HG03439 (cell line): ENCODE measurements around the gene DDR1.
"Not testable (repeated sequence)": the region's sequence is repeated elsewhere in the genome, so short reads cannot be mapped to it uniquely, and the experiment has no call there.

Experiments used
- ATAC-seq: cut with Tn5 transposase; IDR thresholded peaks from one replicate; pipeline ENCODE4 v1.9.1; 2021; ENCODE audit warnings: mild to moderate bottlenecking, moderate library complexity; ENCODE audit not compliant: unreplicated experiment

DDR1 gene

GRCh38 chr6:30852459-30852858, 31.9 kb upstream of the DDR1 start:
- not testable (repeated sequence) for ATAC-seq

GRCh38 chr6:30854285-30855040, 29.9 kb upstream of the DDR1 start:
- no peak for ATAC-seq

DNA sequence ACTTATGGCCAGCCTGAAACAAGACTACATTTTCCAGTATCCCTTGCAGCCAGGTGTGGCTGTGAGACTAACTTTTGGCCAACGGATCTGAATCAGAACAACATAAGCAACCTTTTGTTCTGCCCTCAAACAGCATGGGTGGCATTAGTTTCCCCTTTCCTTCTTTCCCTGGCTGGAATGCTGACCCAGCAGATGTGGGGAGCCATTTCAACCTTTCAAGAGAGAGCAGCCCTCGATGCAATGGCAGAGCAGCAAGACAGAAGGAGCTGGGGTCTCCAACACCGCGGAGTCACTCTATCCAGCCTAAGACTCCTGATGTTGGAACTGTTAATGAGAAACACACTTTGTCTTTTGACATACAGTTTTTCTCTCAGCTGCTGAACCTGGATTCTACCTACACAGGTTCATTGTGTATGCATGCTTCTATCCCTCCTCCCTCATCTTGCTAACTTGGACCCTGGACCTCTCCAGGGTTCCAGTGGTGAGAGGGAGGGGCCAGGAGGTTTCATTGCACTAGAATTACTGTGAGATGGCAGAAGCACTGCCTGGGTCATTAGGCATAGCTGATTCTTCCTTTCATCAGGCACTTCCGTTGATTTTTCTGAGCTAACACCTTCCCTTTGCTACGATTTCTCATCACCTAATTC, 28.8 kb upstream of the DDR1 start:
- ATAC-seq = no peak

DNA sequence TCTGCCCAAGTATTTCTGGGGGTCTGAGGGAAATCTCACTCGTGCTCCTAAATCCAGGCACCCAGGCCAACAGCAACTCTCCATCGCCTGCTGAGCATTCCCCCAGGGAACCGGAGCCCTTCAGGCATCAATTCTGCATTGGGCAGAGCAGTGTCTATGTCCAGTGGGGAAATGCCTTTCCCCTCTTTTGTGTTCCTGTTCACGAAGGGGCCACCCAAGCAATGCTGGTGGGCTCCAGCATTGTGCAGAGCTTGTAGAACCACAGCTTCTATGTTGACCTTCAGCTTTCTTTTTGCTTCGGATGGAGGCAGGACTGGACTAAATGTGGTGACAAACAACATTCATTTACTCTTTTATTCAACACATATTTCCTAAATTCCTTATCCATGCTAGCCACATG, 27.2 kb upstream of the DDR1 start:
- no peak for ATAC-seq

- ATAC-seq = no peak
Measured at GRCh38 chr6:30857549-30857948, 26.8 kb upstream of the DDR1 start.

GRCh38 chr6:30859726-30860125, 24.6 kb upstream of the DDR1 start:
- not testable (repeated sequence) for ATAC-seq

DNA sequence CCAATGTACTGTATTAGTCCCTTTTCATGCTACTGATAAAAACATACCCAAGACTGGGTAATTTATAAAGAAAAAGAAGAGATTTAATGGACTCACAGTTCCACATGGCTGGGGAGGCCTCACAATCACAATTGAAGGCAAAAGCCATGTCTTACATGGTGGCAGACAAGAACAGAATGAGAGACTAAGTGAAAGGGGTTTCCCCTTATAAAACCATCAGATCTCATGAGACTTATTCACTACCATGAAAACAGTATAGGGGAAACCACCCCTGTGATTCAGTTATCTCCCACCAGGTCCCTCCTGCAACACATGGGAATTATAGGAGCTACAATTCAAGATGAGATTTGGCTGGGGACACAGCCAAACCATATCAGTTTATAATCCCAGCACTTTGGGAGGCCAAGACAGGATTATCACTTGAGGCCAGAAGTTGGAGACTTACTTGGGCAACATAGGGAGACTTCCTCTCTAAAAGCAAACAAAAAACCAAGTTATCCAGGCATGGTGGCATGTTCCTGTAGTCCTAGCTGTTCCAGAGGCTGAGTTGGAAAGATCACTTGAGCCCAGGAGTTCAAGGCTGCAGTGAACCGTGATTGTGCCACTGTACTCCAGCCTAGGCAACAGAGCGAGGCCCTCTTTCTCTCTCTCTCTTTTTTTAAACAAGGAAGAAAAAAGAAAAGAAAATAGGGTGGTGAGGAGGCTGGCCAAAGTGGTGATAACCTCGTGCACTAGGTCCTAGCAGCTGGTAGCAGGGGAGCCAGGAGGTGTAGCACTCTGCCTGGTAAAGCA, 22.9 kb upstream of the DDR1 start:
- ATAC-seq = no peak

- ATAC-seq = no peak
Measured at GRCh38 chr6:30862156-30862875, 22.0 kb upstream of the DDR1 start.

DNA sequence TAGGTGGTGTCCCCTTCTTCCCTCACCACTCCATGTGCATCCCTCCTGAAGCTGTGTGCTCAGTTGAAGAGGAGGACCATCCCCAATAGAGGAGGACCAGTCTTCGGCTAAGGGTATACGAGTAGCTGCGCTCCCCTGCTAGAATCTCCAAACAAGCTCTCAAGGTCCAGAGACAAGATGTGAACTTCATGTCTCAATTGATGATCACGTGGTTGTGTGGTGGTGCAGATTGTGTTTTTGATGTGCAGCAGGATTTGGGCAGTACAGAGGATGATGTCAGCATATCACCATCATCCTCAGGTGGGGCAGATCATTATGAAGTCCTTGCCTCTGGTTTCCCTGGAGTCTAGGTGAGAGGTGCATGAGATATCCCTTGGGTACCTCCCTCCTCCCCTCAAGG, 20.0 kb upstream of the DDR1 start:
- ATAC-seq = no peak

DNA sequence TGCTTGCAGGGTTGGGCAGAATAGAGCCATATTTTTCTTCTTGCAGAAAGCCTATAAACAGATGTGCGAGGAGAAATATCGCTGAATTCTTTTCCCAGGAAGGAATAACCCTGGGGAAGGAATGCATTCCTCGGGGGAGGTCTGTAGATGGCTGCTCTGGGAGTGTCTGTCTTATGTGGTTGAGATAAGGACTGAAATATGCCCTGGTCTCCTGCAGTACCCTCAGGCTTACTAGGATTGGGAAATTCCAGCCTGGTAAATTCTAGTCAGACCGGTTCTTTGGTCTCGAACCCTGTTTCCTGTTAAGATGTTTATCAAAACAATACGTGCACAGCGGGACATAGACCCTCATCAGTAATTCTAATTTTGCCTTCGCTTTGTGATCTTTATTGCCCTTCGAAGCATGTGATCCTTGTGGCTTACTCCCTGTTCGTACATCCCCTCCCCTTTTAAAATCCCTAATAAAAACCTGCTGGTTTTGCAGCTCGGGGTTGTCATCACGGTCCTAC, 15.0 kb upstream of the DDR1 start:
- ATAC-seq = not testable (repeated sequence)

- ATAC-seq = no peak
Measured at GRCh38 chr6:30870546-30870945, 13.8 kb upstream of the DDR1 start.

DNA sequence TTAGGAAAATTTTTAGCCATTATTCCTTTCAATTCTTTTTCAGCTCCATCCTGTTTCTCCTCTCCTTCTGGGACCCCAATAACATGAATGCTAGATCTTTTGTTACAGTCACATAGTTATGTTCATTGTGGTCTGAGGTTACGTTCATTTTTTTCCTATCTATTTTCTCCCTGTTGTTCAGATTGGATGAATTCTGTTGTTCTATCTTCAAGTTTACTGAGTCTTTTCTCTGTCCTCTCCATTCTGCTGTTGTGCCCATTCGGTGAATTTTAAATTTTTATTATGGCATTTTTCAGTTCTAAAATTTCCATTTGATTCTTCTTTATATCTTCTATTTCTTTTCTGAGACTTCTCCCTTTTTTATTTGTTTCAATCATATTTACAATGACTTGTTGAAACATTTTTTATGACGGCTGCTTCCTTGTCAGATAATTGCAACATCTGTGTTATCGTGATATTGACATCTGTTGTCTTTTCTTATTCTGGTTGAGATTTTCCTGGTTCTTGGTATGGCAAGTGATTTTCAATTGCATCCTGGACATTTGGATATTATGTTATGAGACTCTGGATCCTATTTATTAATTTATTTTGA, 12.6 kb upstream of the DDR1 start:
- ATAC-seq = no peak

DNA sequence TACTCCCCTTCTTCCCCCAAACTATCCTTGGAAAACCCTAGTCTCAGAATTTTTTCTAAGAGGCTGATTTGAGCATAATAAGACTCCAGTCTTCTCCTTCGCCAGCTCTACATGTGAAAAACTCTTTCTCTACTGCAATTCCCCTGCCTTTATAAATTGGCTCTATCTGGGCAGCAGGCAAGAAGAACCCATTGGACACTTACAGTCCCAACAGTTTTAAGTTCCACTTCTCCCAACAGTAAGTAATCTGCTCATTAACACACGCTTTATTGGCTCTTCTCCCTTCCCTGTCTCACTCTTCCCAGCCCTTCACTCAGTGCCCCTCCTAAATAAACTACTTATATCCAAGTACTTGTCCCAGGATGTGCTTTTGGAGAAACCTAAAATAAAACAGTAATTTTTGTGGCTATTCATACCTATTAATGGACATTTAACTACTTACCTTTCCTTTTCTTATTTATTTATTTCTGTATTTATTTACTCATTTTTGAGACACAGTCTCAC, 11.1 kb upstream of the DDR1 start:
- no peak for ATAC-seq

GRCh38 chr6:30873795-30874194, 10.5 kb upstream of the DDR1 start:
- ATAC-seq = not testable (repeated sequence)

DNA sequence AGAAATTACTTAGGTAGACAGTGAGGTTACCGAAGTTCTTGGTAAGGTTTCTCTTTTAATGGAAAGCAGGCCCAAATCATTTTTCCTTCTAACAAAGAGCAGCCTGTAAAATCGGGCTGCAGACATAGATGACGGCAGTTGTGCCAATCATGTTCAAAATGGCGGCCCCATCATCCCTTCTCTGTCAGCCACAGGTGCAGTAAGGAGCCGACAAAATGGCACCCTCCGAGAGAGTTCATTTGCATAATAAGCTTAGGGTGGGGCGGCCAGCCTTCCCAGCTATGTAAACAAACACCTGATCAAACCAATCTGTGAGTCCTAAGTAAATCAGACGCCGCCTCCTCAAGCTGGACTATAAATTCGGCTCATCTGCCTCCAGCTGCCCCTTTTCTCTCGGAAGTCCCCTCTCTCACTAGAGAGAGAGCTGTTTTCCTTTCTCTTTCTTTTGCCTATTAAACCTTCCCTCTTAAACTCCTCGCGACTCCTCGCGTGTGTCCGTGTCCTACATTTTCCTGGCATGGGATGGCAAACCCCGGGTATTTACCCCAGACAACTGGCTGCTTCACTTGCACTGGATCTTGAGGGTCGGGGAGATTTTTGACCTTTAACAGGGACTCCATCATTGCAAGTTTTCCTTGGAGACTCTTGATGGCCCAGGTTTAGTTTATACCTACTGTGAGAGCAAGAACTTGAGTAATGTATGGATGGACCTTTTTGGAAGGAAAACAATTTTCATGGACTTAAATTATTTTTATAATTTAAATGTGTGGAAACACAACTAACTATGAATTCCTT, 8.9 kb upstream of the DDR1 start:
- no peak for ATAC-seq

DNA sequence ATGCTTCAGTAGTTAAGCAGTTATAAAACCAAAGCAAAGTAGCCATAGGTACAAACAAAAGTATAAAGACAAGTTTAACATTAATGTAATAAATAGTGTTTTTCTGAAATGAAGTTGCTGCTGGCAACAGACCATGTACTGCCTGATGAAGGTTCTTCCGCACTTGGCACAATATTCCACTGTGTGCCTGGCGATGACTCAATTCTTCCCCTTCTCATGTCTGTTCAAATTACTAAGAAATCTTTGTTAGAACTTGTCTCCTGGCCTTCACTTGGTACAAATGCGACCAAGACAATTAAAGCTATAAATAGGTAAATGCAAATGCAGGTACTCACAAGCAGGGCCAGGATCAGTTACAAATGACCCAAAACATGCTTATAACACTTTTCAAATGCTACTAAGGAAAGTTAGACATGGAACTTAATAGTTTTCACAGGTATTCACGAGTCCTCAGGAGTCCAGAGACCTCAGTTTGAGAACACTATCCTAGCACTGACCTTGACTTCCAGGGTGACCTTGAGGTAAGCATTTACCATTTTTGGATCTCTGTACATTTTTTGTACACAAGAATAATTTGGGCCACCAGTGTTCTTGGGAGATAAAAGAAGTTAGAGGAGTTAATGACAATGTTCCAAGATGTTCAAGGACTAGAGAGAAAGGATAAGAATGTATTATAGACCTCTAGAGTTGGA, 8.1 kb upstream of the DDR1 start:
- no peak for ATAC-seq

GRCh38 chr6:30877419-30878262, 6.7 kb upstream of the DDR1 start:
- peak; percentile 58 for ATAC-seq
